Measurements from ENCODE around the gene RARA. TPM values are rescaled to one million over a fixed set of nuclear protein-coding genes. Genes with fewer than 3 reads are reported as not detected.

The RARA gene
- total and polyA plus RNA-seq, 2 experiments from 2014 or later: 7.4 to 15.9 TPM

GRCh38 chr17:40347319-40348135 lies 38.5 kb downstream of the RARA start:
- H3K4me3 ChIP-seq: peak overlapping the region; percentile 92

DNA sequence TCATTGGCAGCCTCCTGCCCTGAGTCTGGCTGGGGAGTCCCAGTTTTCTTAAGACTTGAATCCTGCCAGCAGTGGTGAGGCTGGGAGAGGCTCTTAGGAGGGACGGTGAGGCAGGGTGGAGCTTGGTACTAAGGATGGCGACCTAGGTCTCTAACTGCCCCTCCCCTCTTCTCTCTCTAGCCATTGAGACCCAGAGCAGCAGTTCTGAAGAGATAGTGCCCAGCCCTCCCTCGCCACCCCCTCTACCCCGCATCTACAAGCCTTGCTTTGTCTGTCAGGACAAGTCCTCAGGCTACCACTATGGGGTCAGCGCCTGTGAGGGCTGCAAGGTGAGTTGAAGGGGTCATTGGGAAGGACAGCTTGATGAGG lies 39.1 kb downstream of the RARA start:
- peak; percentile 73 for DNase-seq (ENCODE audit: low spot score)
- no peak overlapping the region for H3K27ac ChIP-seq (ENCODE audit: low read depth)
- Mint-ChIP-seq H3K27ac (no peak overlapping the region), H3K4me3 (peak overlapping the region; percentile 76), H3K27me3 (ENCODE audit: insufficient read depth, low read depth, poor library complexity) (peaks cover 58% of the 10 kb centered on the region), H3K4me1 (peaks cover 91% of the 10 kb centered on the region), H3K36me3 (ENCODE audit: low read depth) (peaks cover 32% of the 10 kb centered on the region), H3K9me3 (no peaks in the 10 kb centered on the region)
- peaks cover 7% of the 10 kb centered on the region; the same call in 1 of the 2 replicates for H3K79me2 ChIP-seq (replicated peaks; ENCODE audit: insufficient read depth)
- peak overlapping the region; percentile 99 for H3K4me2 ChIP-seq
- ATAC-seq: peak; percentile 16
- peak; percentile 45; the same call in 1 of the 2 replicates for TF ChIP-seq POLR2AphosphoS5 (IDR thresholded peaks at IDR 0.05; ENCODE audit: low read depth)
- no peak for TF ChIP-seq STAT1 (IDR thresholded peaks at IDR 0.05; ENCODE audit: unreplicated experiment)
- peaks cover 74% of the 10 kb centered on the region for H3K4me1 ChIP-seq (ENCODE audit: insufficient read depth)
- H2AFZ ChIP-seq: no peak overlapping the region
- peak overlapping the region; percentile 92 for H3K4me3 ChIP-seq
- H3K9me2 ChIP-seq (ENCODE audit: insufficient read depth): no peaks in the 10 kb centered on the region
- H3K36me3 ChIP-seq (ENCODE audit: insufficient read depth): no peaks in the 10 kb centered on the region
- peaks cover 23% of the 10 kb centered on the region for H3F3A ChIP-seq (replicated peaks; ENCODE audit: low read depth)
- peaks cover 43% of the 10 kb centered on the region for H3K27me3 ChIP-seq (ENCODE audit: insufficient read depth)
- peaks cover 11% of the 10 kb centered on the region for H4K20me1 ChIP-seq (replicated peaks; ENCODE audit: insufficient read depth)

More at GRCh38 chr17:40347319-40348135, 38.5 kb downstream of the RARA start:
- no peaks in the 10 kb centered on the region for H3K9me3 Mint-ChIP-seq
- Histone ChIP-seq H3K36me3 (ENCODE audit: insufficient read depth) (no peaks in the 10 kb centered on the region), H3F3A (replicated peaks; ENCODE audit: low read depth) (peaks cover 27% of the 10 kb centered on the region), H4K20me1 (replicated peaks; ENCODE audit: insufficient read depth) (peaks cover 15% of the 10 kb centered on the region), H3K79me2 (replicated peaks; ENCODE audit: insufficient read depth) (peaks cover 9% of the 10 kb centered on the region; the same call in 1 of the 2 replicates), H3K9me2 (ENCODE audit: insufficient read depth) (no peaks in the 10 kb centered on the region), H3K4me1 (ENCODE audit: insufficient read depth) (peaks cover 74% of the 10 kb centered on the region), H3K4me2 (peak overlapping the region; percentile 99), H3K27ac (ENCODE audit: low read depth) (no peak overlapping the region), H2AFZ (no peak overlapping the region), H3K27me3 (ENCODE audit: insufficient read depth) (peaks cover 49% of the 10 kb centered on the region)
- ATAC-seq (no peak), DNase-seq (ENCODE audit: low spot score) (peak; percentile 72)
- peak overlapping the region; percentile 76 for H3K4me3 Mint-ChIP-seq
- no peak for TF ChIP-seq ZNF331 (CRISPR knock-in tag; IDR thresholded peaks at IDR 0.05; ENCODE audit: low read depth)
- no peak for TF ChIP-seq EZH2phosphoT487 (IDR thresholded peaks at IDR 0.05; ENCODE audit: unreplicated experiment)
- TF ChIP-seq ZNF114 (CRISPR knock-in tag; IDR thresholded peaks at IDR 0.05): no peak
- no peak for TF ChIP-seq NANOG (IDR thresholded peaks at IDR 0.05; ENCODE audit: borderline replicate concordance)
- no peak for TF ChIP-seq POLR2AphosphoS5 (IDR thresholded peaks at IDR 0.05; ENCODE audit: low read depth)
- H3K27me3 Mint-ChIP-seq (ENCODE audit: insufficient read depth, low read depth, poor library complexity): peaks cover 63% of the 10 kb centered on the region
- H3K4me1 Mint-ChIP-seq: peaks cover 90% of the 10 kb centered on the region
- H3K27ac Mint-ChIP-seq: no peak overlapping the region
- H3K36me3 Mint-ChIP-seq (ENCODE audit: low read depth): peaks cover 26% of the 10 kb centered on the region

GRCh38 chr17:40348562-40349476 lies 39.8 kb downstream of the RARA start:
- H3K27me3 Mint-ChIP-seq (ENCODE audit: insufficient read depth, low read depth, poor library complexity): peaks cover 51% of the 10 kb centered on the region
- no peak overlapping the region for H2AFZ ChIP-seq
- peak overlapping the region; percentile 92; the same call in 1 of the 2 replicates for H3K4me3 ChIP-seq
- no peaks in the 10 kb centered on the region for H3K9me2 ChIP-seq (ENCODE audit: insufficient read depth)
- H3K36me3 Mint-ChIP-seq (ENCODE audit: low read depth): peaks cover 33% of the 10 kb centered on the region
- peaks cover 73% of the 10 kb centered on the region for H3K4me1 ChIP-seq (ENCODE audit: insufficient read depth)
- H3F3A ChIP-seq (replicated peaks; ENCODE audit: low read depth): peaks cover 21% of the 10 kb centered on the region
- no peak overlapping the region for H3K27ac Mint-ChIP-seq
- ATAC-seq: no peak
- H3K4me2 ChIP-seq: peak overlapping the region; percentile 99
- H3K79me2 ChIP-seq (replicated peaks; ENCODE audit: insufficient read depth): peaks cover under 1% of the 10 kb centered on the region; the same call in 1 of the 2 replicates
- H3K27me3 ChIP-seq (ENCODE audit: insufficient read depth): peaks cover 36% of the 10 kb centered on the region
- H3K27ac ChIP-seq (ENCODE audit: low read depth): no peak overlapping the region
- peaks cover 6% of the 10 kb centered on the region; the same call in 1 of the 2 replicates for H4K20me1 ChIP-seq (replicated peaks; ENCODE audit: insufficient read depth)
- H3K9me3 Mint-ChIP-seq: no peaks in the 10 kb centered on the region
- DNase-seq (ENCODE audit: low spot score): no peak
- no peak overlapping the region; the same call in 2 of the 3 replicates for H3K4me3 Mint-ChIP-seq
- H3K4me1 Mint-ChIP-seq: peaks cover 90% of the 10 kb centered on the region
- no peaks in the 10 kb centered on the region for H3K36me3 ChIP-seq (ENCODE audit: insufficient read depth)
- TF ChIP-seq, protein P1, sequence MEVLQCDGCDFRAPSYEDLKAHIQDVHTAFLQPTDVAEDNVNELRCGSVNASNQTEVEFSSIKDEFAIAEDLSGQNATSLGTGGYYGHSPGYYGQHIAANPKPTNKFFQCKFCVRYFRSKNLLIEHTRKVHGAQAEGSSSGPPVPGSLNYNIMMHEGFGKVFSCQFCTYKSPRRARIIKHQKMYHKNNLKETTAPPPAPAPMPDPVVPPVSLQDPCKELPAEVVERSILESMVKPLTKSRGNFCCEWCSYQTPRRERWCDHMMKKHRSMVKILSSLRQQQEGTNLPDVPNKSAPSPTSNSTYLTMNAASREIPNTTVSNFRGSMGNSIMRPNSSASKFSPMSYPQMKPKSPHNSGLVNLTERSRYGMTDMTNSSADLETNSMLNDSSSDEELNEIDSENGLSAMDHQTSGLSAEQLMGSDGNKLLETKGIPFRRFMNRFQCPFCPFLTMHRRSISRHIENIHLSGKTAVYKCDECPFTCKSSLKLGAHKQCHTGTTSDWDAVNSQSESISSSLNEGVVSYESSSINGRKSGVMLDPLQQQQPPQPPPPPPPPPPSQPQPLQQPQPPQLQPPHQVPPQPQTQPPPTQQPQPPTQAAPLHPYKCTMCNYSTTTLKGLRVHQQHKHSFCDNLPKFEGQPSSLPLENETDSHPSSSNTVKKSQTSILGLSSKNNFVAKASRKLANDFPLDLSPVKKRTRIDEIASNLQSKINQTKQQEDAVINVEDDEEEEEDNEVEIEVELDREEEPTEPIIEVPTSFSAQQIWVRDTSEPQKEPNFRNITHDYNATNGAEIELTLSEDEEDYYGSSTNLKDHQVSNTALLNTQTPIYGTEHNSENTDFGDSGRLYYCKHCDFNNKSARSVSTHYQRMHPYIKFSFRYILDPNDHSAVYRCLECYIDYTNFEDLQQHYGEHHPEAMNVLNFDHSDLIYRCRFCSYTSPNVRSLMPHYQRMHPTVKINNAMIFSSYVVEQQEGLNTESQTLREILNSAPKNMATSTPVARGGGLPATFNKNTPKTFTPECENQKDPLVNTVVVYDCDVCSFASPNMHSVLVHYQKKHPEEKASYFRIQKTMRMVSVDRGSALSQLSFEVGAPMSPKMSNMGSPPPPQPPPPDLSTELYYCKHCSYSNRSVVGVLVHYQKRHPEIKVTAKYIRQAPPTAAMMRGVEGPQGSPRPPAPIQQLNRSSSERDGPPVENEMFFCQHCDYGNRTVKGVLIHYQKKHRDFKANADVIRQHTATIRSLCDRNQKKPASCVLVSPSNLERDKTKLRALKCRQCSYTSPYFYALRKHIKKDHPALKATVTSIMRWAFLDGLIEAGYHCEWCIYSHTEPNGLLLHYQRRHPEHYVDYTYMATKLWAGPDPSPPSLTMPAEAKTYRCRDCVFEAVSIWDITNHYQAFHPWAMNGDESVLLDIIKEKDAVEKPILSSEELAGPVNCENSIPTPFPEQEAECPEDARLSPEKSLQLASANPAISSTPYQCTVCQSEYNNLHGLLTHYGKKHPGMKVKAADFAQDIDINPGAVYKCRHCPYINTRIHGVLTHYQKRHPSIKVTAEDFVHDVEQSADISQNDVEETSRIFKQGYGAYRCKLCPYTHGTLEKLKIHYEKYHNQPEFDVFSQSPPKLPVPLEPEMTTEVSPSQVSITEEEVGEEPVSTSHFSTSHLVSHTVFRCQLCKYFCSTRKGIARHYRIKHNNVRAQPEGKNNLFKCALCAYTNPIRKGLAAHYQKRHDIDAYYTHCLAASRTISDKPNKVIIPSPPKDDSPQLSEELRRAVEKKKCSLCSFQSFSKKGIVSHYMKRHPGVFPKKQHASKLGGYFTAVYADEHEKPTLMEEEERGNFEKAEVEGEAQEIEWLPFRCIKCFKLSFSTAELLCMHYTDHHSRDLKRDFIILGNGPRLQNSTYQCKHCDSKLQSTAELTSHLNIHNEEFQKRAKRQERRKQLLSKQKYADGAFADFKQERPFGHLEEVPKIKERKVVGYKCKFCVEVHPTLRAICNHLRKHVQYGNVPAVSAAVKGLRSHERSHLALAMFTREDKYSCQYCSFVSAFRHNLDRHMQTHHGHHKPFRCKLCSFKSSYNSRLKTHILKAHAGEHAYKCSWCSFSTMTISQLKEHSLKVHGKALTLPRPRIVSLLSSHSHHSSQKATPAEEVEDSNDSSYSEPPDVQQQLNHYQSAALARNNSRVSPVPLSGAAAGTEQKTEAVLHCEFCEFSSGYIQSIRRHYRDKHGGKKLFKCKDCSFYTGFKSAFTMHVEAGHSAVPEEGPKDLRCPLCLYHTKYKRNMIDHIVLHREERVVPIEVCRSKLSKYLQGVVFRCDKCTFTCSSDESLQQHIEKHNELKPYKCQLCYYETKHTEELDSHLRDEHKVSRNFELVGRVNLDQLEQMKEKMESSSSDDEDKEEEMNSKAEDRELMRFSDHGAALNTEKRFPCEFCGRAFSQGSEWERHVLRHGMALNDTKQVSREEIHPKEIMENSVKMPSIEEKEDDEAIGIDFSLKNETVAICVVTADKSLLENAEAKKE (CRISPR knock-in tag; IDR thresholded peaks at IDR 0.05): no peak
- TF ChIP-seq CREB1 (CRISPR knock-in tag; IDR thresholded peaks at IDR 0.05; ENCODE audit: low read depth) (no peak), ZNF331 (CRISPR knock-in tag; IDR thresholded peaks at IDR 0.05; ENCODE audit: low read depth) (no peak)
